GM12878 (cell line): ENCODE measurements around the gene PPP2R5A. TPM values are rescaled to one million over a fixed set of nuclear protein-coding genes. Genes with fewer than 3 reads are reported as not detected.

Experiments
- ATAC-seq: fragments of 200-7000 bp; cut with Tn5 transposase; 3 replicates; pipeline ENCODE4 v1.9.1; 2020; ENCODE audit warnings: mild to moderate bottlenecking, moderate library complexity
- BruUV-seq: library from RNA; stranded (reverse); fragments of 400-500 nt; replicated peaks from 2 replicates; lab custom pipeline; 2021; lab: Mats Ljungman, UMichigan
- CTCF ChIA-PET: fragments of 300-600 bp; sonication (Branson Sonifier 250); formaldehyde crosslinking; extraction: SDS; loops from one replicate; lab custom pipeline; 2021; ENCODE audit warnings: inconsistent platforms; lab: Yijun Ruan, JAX
- POLR2A ChIA-PET: fragments of 350-600 bp; formaldehyde crosslinking; extraction: SDS; loops from one replicate; lab custom pipeline; 2021; ENCODE audit warnings: inconsistent platforms; lab: Charles Lee
- RAD21 ChIA-PET: fragments of 300-600 bp; sonication (Branson Sonifier 250); formaldehyde crosslinking; loops from one replicate; lab custom pipeline; 2023; ENCODE audit warnings: antibody characterized with exemption; ENCODE audit not compliant: unreplicated experiment; lab: Charles Lee
- SMC1A ChIA-PET: fragments of 300-600 bp; sonication (Branson Sonifier 250); formaldehyde crosslinking; loops from one replicate; lab custom pipeline; 2023; ENCODE audit not compliant: unreplicated experiment, uncharacterized antibody; lab: Charles Lee
- DNase-seq: peaks from one replicate; pipeline ENCODE4 v3.0.0-alpha.2; 2011; ENCODE audit warnings: low read depth, low spot score
- FAIRE-seq: peaks from 3 replicates; lab custom pipeline; 2011; peaks lifted over from hg19 to GRCh38; lab: Jason Lieb, UNC
- H2AFZ ChIP-seq: 2 replicates; pipeline ENCODE4 v1.6.0; 2011; ENCODE audit warnings: low read depth, low read length, control low read depth; ENCODE audit not compliant: control insufficient read depth
- H3K27ac ChIP-seq: 2 replicates; pipeline ENCODE4 v1.5.1; 2011; ENCODE audit warnings: control low read depth; ENCODE audit not compliant: control insufficient read depth, insufficient read depth
- H3K27me3 ChIP-seq, 2 experiments: replicated peaks in 1 of 2; 2 replicates each; pipeline versions ENCODE4 v1.6.0 to v1.6.1; 2011; ENCODE audit warnings: low read length in 1 of 2; ENCODE audit not compliant: control insufficient read depth in 2 of 2, insufficient read depth in 2 of 2
- H3K36me3 ChIP-seq, 2 experiments: 2 replicates each; pipeline ENCODE4 v1.5.1; 2011; ENCODE audit warnings: low read length in 1 of 2; ENCODE audit not compliant: control insufficient read depth in 2 of 2, insufficient read depth in 2 of 2
- H3K4me1 ChIP-seq: 2 replicates; pipeline ENCODE4 v1.6.1; 2011; ENCODE audit warnings: mild to moderate bottlenecking, low read length, moderate library complexity, mixed read lengths; ENCODE audit not compliant: control insufficient read depth, insufficient read depth
- H3K4me2 ChIP-seq: 2 replicates; pipeline ENCODE4 v1.6.0; 2011; ENCODE audit warnings: control low read depth; ENCODE audit not compliant: control insufficient read depth, insufficient read depth
- H3K4me3 ChIP-seq: fragments of 200-600 bp; sonication (generic); 2 replicates; pipeline ENCODE4 v1.5.1; 2016
- H3K79me2 ChIP-seq: 2 replicates; pipeline ENCODE4 v1.6.0; 2011; ENCODE audit warnings: low read length; ENCODE audit not compliant: control insufficient read depth, insufficient read depth
- H3K9ac ChIP-seq: 2 replicates; pipeline ENCODE4 v1.8.0; 2011; ENCODE audit warnings: low read length, control low read depth, mixed read lengths; ENCODE audit not compliant: control insufficient read depth, insufficient read depth
- H3K9me3 ChIP-seq: replicated peaks from 3 replicates; pipeline ENCODE4 v1.5.1; 2011; ENCODE audit warnings: mild to moderate bottlenecking, low read length; ENCODE audit not compliant: control insufficient read depth, insufficient read depth
- H4K20me1 ChIP-seq: 2 replicates; pipeline ENCODE4 v1.6.0; 2011; ENCODE audit not compliant: control insufficient read depth, insufficient read depth
- CBX5 ChIP-seq: sonication (generic); IDR thresholded peaks from 2 replicates; pipeline ENCODE4 v1.6.1; 2016; ENCODE audit warnings: low read depth, moderate library complexity, mild to moderate bottlenecking, inconsistent platforms
- CHD4 ChIP-seq: fragments of 200-600 bp; sonication (generic); IDR thresholded peaks from 2 replicates; pipeline ENCODE4 v1.6.1; 2016; ENCODE audit warnings: mild to moderate bottlenecking
- CTCF ChIP-seq, 3 experiments: IDR thresholded peaks in 2 of 3; conservative IDR thresholded peaks in 1 of 3; 2 replicates each; pipeline ENCODE4 v1.5.1; 2011; ENCODE audit warnings: low read depth in 3 of 3, low read length in 3 of 3, mild to moderate bottlenecking in 3 of 3, control low read depth in 2 of 3, moderate library complexity in 2 of 3, inconsistent platforms in 1 of 3, mixed read lengths in 1 of 3; ENCODE audit not compliant: control insufficient read depth in 2 of 3, insufficient read depth in 1 of 3; ENCODE audit errors: extremely low read depth in 1 of 3
- CUX1 ChIP-seq: IDR thresholded peaks from 2 replicates; pipeline ENCODE4 v1.6.1; 2012; ENCODE audit warnings: improper control_type of control experiment, low read depth, low read length; ENCODE audit not compliant: insufficient replicate concordance
- FOS ChIP-seq: IDR thresholded peaks from 3 replicates; pipeline ENCODE4 v1.6.1; 2011; ENCODE audit warnings: borderline replicate concordance; ENCODE audit not compliant: insufficient read length; ENCODE audit errors: extremely low read depth
- MTA2 ChIP-seq: fragments of 450-650 bp; IDR thresholded peaks from 2 replicates; pipeline ENCODE4 v1.6.1; 2016; ENCODE audit warnings: low read depth, mild to moderate bottlenecking, moderate library complexity
- NFYB ChIP-seq: IDR thresholded peaks from 2 replicates; pipeline ENCODE4 v1.6.1; 2011; ENCODE audit warnings: low read depth, mild to moderate bottlenecking, low read length, improper control_type of control experiment, moderate library complexity; ENCODE audit not compliant: insufficient read depth
- NR2F1 ChIP-seq: fragments of 450-650 bp; conservative IDR thresholded peaks from 2 replicates; pipeline ENCODE4 v1.6.1; 2017; ENCODE audit warnings: mild to moderate bottlenecking
- STAT3 ChIP-seq: IDR thresholded peaks from 2 replicates; pipeline ENCODE4 v1.6.1; 2011; ENCODE audit warnings: low read depth, low read length, improper control_type of control experiment
- TCF7 ChIP-seq: IDR thresholded peaks from 2 replicates; pipeline ENCODE4 v1.6.1; 2014; ENCODE audit warnings: antibody characterized with exemption, borderline replicate concordance
- YY1 ChIP-seq: IDR thresholded peaks from 2 replicates; pipeline ENCODE4 v1.6.1; 2011; ENCODE audit warnings: low read depth, mild to moderate bottlenecking, low read length
- ZBED1 ChIP-seq: IDR thresholded peaks from 2 replicates; pipeline ENCODE4 v1.6.1; 2016; ENCODE audit warnings: borderline replicate concordance
- ZBTB40 ChIP-seq: fragments of 450-650 bp; IDR thresholded peaks from 2 replicates; pipeline ENCODE4 v1.6.1; 2016; ENCODE audit warnings: mild to moderate bottlenecking, moderate library complexity, borderline replicate concordance
- WGBS: methylation state at CpG from one replicate; pipeline ENCODE4 v1.1.6; 2016; ENCODE audit warnings: low lambda C conversion rate; ENCODE audit not compliant: insufficient replicate concordance, insufficient coverage; ENCODE audit errors: missing lambda C conversion rate; 5-methylcytosine and 5-hydroxymethylcytosine counted together
- in situ Hi-C: fragments of 300-500 bp; cut with MboI; formaldehyde crosslinking; loops from 9 replicates; pipeline ENCODE4 v1.14.3; 2018; ENCODE audit warnings: mixed read lengths
- intact Hi-C: fragments of 100-400 bp; cut with micrococcal nuclease; formaldehyde crosslinking; loops from one replicate; pipeline ENCODE4 v1.14.2; 2022; ENCODE audit not compliant: unreplicated experiment
- polyA plus RNA-seq, 11 experiments: library from polyadenylated mRNA; depleted of rRNA in 4 of 11; unstranded in 6 of 11; stranded (reverse) in 5 of 11; fragments of >200 nt; fragmentation: Nextera tagmentation in 4 of 11; fragmentation: Illumina TruSeq in 1 of 11; extraction: Ambion mirVana in 4 of 11; extraction: Trizol in 1 of 11; gene quantifications; 1 replicate in 1 of 11; 2 replicates in 10 of 11; pipeline versions ENCODE4 v1.2.1 to v1.2.3, GENCODE V29; 2011 to 2016; ENCODE audit warnings: inconsistent platforms in 2 of 11, missing spikeins in 2 of 11, low read depth in 1 of 11
- total RNA-seq, 4 experiments: library from RNA; depleted of rRNA in 3 of 4; stranded (reverse); fragments of >200 nt in 3 of 4; fragmentation: Illumina TruSeq in 1 of 4; extraction: Trizol in 1 of 4; gene quantifications; 2 replicates each; pipeline versions ENCODE4 v1.2.1 to v1.2.3, GENCODE V29; 2013 to 2021

The PPP2R5A gene
- total and polyA plus RNA-seq, 10 of the 15 experiments (the other 5 are each of a cell fraction or from before 2014, with no cell fraction given), result 15.4 to 40.6 (median 32.5) TPM

GRCh38 chr1:212235857-212236256 lies 49.4 kb upstream of the PPP2R5A start:
- ChIA-PET POLR2A (interaction anchor here (1.0 to 2.0 kb wide), 4 partner anchors 10 to 50 kb away, joined by 3 to 15 read pairs (median 3); no protein-coding TSS in a partner anchor), SMC1A (interaction anchor here (0.8 to 2.3 kb wide), 7 partner anchors 9 to 165 kb away, joined by 3 to 13 read pairs (median 3); no protein-coding TSS in a partner anchor), RAD21 (interaction anchor here (1.0 to 2.2 kb wide), 3 partner anchors 12 to 51 kb away, joined by 3 to 7 read pairs (median 4); partner anchors contain the start of gene PPP2R5A), CTCF (interaction anchor here (0.7 to 2.3 kb wide), 5 partner anchors 10 to 497 kb away, joined by 3 to 9 read pairs (median 5); no protein-coding TSS in a partner anchor)
- Histone ChIP-seq H3K36me3 (no peaks in the 10 kb centered on the region), H3K27ac (no peak overlapping the region), H3K79me2 (no peaks in the 10 kb centered on the region), H2AFZ (no peak overlapping the region), H3K4me3 (no peak overlapping the region), H3K9me3 (no peaks in the 10 kb centered on the region), H3K9ac (no peak overlapping the region), H3K4me1 (peaks cover 12% of the 10 kb centered on the region), H4K20me1 (no peaks in the 10 kb centered on the region), H3K27me3 (no peaks in the 10 kb centered on the region), H3K4me2 (no peak overlapping the region)
- DNase-seq (no peak), ATAC-seq (no peak), FAIRE-seq (no peak)
- in situ Hi-C loops, result no loop called here
- 85% methylated on average over 5 of the region's 5 CpGs for WGBS
- no TSS peak for BruUV-seq
- intact Hi-C loops, result no loop called here
- no peak for TF ChIP-seq YY1
- TF ChIP-seq NFYB, result no peak
- TF ChIP-seq STAT3, result no peak
- TF ChIP-seq CBX5, result no peak
- TF ChIP-seq CHD4, result no peak
- TF ChIP-seq NR2F1, result no peak
- TF ChIP-seq CUX1, result no peak
- TF ChIP-seq TCF7, result no peak
- TF ChIP-seq ZBED1, result no peak
- no peak for TF ChIP-seq FOS
- TF ChIP-seq CTCF (IDR thresholded peaks at IDR 0.05 in 2 of 3, conservative IDR thresholded peaks at IDR 0.05 in 1 of 3; ENCODE audit: control insufficient read depth in 2 of 3, extremely low read depth in 1 of 3, insufficient read depth in 1 of 3, low read depth in 3 of 3, low read length in 3 of 3), result no peak
- no peak for TF ChIP-seq ZBTB40
- TF ChIP-seq MTA2, result no peak
